HG03442 (cell line): ENCODE results near the gene RCBTB2.
A peak's percentile ranks its signal among the peaks of the same experiment; 100 is the strongest.

ENCODE experiments used
- ATAC-seq: cut with Tn5 transposase; IDR thresholded peaks from one replicate; pipeline ENCODE4 v1.9.1; 2021; ENCODE audit warnings: mild to moderate bottlenecking, moderate library complexity; ENCODE audit not compliant: unreplicated experiment

Gene RCBTB2

DNA sequence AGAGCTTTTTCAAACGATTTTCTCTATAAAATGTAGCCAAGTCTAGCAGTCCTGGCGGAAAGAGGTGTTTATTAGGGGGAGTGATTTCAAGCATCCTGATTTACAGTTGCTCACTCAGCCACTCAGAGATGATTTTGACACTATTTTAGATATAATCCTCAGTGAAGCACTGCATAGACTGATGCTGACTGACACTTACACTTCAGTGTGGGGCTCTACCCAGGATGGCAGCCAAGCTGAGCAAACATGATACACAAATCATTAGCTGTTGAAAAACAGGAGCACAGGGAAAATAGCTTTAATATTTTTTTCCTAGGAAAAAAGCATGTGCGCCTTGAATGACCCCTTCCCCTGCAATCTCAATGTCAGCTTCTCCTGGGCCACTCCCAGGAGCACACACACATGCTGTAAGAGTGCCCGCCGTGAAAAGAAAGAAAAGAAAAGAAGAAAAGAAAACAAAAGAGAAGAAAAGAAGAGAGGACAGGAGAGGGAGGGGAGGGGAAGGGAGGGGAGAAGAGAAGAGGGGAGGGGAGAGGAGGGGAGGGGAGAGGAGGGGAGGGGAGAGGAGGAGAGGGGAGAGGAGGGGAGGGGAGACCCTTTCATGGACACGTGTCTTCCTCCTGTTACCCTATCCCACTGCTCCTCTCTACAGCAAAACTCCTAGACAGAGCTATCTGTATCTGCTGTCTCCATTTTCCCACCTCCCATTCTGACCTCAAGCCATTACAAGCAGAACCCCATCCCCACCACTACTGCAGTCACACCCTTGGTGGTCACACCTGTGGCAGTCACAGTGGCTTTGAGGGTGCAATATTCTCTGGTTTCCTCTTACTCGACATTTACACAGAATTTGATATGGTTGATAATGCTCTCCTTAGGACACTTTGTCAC is 36.4 kb downstream of the RCBTB2 start:
- ATAC-seq, result no peak

DNA sequence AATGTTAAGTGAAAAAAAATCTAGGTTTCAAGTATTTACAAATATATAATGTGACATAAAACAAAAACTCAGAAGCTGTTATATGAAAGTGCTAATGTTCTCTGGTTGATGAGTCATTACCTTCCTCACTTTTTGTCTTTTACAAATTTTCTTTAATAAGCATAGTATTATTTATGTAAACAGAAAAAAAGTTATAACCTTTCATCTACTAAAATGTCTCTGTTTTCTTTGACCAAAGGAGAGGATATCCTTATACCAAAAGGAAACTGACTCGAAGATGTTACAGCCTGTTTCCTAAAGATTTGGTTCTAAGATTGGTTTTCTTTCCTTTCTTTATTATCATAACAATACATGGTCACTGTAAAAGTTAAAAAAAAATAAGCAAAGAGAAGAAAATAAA is 38.0 kb downstream of the RCBTB2 start:
- no peak for ATAC-seq

DNA sequence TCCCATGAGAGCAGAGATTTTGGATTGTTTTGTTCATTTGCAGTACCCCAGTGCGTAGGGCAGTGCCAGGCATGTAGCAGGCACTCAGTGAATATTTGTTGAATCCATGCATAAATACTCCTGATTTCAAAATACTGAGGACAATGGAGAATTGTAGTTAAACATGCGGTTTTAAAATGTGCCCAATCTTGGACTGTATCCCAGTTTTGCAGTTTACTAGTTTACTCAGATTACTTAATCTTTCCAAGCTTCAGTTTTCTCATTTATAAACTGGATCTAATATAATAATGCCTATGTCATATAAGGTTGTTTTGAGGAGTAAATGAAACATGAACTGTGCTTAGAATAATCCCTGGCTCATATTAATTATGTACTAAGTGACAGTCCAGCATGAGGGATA is 39.0 kb downstream of the RCBTB2 start:
- ATAC-seq, result no peak

DNA sequence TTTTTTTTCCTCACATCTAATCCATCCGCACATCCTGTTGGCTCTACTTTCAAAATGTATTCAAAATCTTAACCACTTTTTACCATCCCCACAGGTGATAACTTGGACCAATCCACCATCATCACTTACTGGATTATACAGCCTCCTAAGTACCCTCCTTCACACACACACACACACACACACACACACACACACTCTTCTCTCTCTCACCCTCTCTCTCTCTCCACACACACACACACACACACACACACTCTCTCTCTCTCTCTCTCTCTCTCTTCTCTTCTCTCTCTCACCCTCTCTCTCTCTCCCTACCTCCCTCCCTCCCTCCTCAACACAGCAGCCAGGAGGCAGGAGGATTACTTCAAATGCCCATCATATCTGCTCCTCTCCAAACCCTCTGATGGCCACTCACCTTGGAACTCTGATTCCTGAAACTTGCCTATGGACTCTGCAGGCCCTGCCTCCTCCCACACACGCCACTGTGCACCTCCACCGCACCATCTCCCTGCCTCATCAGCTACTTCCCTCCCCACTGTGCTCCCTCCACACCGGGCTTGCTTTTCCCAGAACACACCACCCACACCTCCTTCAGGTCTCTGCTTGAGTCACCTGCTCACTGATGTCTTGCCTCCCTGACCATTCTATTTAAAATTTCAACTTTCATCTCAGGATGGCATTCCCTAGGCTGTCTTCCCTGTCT is 39.7 kb downstream of the RCBTB2 start:
- no peak for ATAC-seq

DNA sequence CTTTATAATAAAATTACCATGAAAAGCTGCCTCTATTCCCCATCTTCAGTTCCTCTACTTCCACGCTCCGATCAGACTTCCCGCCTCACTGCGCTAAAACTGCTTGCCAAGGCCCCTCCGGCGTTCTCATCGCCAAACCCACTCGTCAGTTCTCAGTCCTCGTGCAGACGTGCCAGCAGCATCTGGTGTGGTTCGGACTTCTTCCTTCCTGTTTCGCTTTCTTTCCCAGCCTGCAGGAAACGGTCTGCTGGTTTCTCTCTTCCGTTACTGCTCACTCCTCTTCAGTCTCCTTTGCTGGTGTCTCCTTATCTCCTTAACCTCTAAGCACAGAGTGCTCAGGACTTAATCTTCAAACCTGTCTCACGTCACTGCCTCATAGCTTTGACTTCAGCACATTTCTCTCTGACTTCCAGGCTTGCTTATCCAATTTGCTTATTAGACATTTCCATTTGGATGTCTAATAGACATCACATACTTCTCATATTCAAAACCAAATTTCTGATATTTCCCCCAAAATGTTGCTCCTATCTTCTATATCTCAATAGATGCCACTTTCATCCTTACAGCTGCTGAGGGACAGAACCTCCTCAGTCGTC is 40.3 kb downstream of the RCBTB2 start:
- ATAC-seq, result peak; percentile 68

DNA sequence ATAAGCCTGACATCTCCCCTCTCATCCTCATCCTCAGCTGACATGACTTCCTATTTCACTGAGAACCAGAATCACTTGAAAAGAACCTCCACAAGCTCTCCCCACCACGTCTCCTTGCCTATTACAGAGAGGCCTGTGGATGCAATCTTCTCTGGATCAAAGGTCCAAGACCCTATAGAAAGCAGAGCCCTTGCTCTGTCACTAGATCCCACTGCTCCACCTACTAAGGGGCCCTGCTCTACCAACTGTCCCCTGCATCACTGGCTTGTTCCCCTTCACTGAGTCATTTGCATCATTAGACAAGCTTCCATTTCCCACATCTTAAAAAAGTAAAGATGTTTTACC is 40.8 kb downstream of the RCBTB2 start:
- peak; percentile 40 for ATAC-seq

DNA sequence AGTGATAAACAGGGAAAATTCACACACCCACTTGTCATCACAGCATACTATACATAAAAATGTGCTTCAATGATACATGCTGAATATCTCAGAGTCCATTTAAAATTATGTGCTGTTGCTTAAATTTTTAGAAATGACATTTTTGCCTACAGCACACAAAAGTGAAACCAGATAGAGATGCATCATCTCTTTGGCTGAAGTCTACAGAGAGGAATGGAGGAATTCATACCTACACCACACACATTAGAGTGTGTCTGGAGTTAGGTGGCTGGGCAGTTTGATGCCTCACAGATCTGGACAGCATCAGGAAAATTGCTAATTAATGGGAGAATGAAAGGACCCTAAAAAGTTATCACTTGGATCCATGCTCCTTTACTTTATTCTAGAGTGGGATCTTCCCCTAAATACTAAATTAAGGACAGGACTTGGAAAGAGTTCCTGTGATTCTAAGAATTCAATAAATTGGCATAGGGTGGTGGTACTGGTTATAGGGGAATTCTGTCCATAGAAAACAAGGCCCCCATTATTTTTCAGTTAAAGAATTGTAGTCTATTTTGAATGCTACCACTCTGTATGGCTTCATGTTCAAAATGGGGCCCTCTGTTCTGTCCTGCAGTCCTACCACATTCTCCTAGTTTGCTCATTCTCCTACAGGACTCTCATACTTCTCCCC is 41.3 kb downstream of the RCBTB2 start:
- ATAC-seq, result no peak

DNA sequence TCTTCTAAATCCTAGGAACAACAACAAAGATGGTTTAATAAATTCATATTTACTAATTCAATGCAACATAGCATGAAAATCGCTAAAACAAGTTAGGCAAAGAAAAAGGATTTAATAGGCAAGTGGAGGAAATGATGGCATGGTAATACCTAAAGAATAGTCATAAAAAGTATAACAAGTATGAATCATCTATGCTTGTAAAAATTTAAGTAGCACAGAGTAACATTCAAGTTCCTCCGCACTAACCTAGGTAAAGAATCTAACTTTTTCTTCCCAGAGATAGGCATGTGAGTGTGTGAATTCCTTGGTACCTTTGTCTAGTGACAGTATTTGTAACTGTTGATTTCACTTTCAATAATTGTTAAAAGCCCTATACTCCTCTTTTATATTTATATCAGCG is 42.6 kb downstream of the RCBTB2 start:
- no peak for ATAC-seq

DNA sequence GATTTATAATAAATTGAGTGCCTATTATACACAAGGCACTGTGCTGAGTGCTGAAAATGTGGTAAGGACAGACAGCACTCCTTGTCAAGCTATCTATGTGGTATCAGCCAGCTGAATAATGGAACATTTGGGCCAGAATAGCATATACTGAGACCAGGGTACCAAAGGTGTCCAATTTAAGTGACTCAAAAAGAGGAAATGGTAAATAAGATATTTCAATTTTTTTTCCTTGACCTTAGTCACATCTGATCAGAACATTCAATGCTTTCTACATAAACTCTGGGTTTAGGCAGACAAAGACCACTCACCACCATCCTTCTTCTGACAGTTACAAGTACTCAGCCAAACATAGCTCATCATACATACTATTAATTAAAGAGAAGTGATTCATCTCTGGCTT is 43.2 kb downstream of the RCBTB2 start:
- ATAC-seq, result no peak

DNA sequence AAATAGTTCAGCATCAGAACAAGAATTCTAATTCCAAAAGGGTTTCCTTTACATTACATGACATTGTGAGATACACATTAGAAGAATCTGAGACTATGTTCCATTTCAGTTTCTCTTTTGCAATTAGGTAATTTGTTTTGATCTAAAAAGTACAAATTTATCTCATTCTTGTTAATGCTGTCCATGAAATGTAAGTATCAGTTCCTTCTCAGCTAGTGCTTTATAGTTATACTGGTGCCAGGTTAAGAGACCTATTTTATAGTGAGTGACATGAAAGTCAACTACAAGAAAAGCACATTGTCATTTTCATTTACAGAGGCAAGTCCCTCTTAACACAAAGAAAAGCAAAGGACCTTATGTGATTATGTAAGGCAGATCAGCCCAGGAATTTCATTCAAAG is 43.9 kb downstream of the RCBTB2 start:
- ATAC-seq, result no peak

DNA sequence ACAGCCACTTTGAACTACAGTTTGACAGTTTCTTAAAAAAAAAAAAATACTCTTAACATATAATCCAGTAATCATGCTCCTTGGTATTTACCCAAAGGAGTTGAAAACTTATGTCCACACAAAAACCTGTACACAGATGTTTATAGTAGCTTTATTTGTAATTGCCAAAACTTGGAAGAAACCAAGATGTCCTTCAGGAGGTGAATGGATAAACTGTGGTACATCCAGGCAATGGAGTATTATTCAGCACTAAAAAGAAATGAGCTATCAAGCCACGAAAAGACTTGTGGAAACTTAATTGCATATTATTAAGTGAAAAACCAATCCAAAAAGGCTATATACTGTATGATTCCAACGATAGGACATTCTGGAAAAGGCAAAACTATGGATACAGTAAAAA is 44.9 kb downstream of the RCBTB2 start:
- ATAC-seq, result no peak

DNA sequence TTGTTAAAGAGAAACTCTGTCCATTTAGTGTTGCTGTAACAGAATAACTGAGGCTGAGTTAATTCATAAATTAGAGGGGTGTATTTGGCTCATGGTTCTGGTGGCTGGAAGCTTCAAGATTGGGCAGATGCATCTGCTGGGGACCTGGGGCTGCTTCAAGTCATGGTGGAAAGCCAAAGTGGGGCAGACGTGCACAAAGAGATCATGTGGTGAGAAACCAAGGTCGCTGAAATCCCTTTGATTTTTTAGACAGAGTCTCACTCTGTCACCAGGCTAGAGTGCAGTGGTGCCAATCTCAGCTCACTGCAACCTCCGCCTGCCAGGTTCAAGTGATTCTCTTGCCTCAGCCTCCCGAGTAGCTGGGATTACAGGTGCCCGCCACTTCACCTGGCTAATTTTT is 46.0 kb downstream of the RCBTB2 start:
- no peak for ATAC-seq

DNA sequence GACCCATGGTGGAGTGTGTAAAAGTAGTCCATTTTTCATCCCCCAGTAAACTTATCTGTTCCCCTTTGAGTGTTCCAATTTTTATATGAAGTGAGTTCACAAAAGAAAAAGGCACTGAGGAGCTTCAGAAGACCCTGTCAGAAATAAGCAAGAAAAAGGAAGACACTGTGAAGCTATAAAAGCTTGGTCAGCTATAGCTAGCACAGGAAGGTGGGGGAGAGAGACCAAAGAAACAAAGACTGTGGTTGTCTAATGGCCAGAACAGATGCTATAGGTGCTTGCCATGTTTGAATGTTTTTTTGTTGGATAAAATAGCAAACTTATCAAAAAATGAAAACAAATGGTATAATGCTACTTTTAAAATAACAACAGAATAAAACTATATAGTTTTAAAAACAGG is 46.5 kb downstream of the RCBTB2 start:
- no peak for ATAC-seq

DNA sequence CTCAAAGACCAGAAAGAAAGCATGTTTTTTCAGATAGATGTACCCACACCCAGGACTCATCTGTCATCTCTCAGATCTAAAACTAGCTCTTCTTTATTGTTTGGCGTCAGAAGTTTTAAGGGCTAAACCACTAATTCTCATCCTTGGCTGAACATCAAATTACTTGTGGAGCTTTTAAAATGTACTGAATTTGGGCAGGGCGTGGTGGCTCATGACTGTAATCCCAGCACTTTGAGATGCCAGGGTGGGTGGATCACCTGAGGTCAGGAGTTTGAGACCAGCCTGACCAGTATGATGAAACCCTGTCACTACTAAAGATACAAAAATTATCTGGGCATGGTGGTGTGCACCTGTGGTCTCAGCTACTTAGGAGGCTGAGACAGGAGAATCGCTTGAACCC is 47.4 kb downstream of the RCBTB2 start:
- ATAC-seq, result no peak

DNA sequence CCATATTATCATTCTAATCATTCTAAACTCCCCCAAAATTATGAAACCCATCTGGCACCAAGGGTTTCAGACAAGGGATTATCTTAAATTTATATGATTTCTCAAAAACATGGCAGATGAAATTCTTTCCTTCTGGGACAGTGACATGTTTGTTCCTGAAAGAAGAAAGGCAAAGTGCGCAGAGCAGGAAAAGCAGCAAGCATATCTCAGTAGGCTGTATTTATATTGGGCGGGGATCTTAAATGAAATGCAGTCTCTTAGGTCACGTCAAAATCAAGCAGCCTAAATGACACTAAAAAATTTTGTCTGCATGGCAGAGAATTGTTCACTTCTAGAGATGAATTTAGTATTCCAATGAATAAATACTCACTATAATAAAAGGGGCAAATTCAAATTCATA is 49.3 kb downstream of the RCBTB2 start:
- no peak for ATAC-seq

DNA sequence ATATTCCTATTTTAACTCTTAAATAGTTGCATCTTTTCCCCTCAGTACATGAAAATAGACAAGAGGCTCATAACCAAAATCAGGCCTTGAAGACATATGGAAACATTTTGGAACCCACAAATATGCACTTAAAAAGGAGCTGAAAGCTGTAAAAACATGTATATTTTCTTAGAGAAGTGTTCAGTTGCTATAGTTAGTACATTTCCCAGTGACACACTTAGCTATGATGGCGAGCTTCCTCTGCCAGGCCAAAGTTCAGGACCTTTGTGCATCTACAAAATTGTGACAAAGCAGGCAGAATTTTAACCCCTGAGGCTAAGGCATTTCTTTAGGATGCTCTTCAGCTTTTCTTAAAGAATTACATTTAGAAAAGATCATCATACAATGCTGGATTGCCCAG is 54.5 kb downstream of the RCBTB2 start:
- no peak for ATAC-seq

DNA sequence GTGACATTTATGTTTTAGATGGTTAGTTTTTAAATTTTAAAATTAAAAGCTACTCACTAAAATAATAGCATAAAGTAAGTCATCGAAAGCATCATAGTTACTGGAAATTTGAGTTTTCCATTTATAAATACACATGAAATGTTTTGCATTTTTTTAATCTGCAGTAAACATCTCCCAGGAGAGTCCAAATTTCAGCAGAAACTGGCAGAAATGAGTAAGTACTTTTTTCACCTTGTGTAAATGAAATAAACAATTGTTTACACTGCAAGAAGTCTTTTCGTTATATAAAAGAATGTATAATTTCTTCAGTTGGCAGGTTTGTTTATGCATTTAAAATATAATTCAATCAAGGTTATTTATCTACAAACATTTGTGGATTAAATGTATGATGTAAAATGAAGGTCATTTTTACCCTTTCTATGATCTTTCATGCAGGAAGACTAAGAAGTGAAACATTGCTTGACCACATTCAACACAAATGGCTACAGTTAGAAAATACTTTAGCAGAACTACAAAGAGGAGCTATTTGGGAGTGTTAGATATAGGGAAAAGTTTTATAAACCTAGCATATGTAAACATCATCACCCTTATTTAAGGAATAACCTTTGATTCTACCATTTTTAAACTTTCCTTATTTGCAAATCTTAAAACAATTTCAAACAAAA is 55.6 kb downstream of the RCBTB2 start:
- ATAC-seq, result peak; percentile 67

DNA sequence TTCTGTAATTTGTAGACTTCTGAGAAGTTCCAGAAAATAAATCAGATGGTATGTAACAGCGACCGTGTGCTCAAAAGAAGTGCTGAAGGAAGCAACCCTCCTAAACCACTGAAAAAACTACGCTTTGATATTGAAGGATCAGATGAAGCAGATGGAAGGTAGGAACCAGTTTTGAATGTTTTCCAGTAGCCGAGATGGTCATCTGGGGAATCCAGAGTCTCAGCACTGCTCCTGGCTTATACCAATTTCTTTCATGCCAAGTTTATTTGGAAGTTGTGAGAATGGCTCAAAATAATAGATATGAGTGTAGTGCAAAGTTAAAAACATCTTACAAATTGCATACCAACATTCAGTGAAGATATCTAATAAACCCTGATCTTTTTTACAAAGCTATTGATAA is 56.2 kb downstream of the RCBTB2 start:
- no peak for ATAC-seq

DNA sequence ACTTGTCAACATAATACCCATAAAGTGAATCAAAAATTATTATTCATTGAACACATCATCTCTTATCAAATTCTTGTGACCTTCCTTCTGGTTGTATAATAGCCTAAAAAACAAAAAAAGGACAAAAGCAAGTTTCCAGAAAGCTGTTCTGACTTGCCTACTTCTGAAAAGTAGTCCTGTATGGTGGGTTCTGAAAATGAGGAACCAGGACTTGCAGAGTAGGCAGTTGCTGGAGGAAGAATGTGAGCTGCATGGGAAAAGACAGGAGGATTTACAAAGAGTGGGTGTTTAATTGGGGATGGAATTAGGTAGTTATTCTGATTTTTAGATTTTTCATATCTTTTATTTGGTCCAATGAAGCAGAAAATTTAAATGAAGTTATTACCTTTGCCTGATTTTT is 56.7 kb downstream of the RCBTB2 start:
- ATAC-seq, result no peak

DNA sequence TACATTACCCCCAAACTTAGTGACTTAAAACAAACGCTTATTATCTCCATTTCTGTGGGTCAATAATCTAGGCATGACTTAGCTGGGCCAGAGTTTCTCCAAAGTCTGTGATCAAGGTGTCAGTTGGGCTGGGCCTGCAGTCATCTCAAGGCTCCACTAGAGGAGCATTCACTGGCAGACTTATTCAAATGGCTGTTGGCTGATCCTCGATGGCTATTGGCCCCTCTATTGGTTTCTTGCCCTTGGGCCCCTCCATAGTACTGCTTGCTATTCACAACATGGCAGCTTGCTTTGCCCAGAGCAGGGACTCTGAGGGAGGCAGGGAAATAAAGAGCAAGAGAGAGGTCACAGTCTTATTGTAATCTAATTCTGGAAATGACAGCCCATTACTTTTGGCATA is 57.6 kb downstream of the RCBTB2 start:
- no peak for ATAC-seq

DNA sequence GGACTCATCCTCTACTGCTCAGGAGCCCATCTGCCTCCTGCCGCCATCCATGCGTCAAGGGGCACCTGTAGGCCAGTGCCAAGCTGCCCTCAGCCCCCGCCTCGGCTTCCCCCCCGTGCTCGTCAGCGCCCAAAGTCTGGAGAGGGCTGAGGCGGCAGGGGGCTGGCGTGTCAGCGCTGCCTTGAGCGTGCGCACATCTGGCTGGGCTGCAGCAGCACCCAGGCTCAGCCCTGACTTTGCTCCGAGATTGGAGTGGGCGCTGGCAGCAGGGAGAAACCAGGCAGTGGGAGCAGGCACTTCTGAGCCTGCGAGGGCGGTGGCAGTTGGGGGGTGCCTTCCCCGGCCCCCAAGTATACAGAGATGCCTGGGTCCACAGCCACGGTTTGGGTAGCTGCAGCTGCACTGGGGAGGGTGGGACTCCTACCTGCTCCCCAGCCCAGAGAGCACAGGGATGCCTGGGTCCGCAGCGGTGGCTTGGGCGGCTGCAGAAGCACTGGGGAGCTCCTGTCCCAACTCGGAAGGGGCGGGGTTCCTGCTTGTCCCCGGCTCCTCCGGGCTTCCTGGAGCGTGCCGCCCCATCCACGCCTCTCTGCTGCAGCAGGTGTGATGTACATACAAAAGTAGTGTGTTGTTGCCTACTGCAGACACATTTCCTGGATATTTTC is 75.2 kb downstream of the RCBTB2 start:
- no peak for ATAC-seq
